ENCODE results near the gene ACTR1B.
"Not testable (repeated sequence)": the region's sequence is repeated elsewhere in the genome, so short reads cannot be mapped to it uniquely, and the experiment has no call there.

ACTR1B gene

DNA sequence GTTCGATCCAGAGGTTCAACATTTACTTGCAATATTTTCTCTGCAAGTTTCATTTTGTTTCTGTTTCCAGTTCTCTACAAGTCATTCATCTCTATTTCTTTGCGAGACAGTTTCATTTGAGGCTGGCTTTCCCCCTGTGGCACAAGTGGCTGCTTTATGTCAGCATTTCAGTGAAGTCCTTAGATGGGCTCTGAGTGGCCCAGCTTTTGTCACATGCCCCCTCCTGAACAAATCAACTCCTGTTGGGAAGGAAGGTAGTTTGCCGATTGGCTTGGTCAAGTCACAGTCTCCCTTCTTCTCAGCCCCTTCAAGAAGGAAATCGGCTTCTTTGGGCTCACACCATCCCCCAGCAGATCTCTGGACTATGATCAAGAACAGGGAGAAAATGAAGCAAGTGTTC lies 55.1 kb downstream of the ACTR1B start:
- not testable (repeated sequence) for DNase-seq
